HepG2 (cell line): ENCODE data around the gene CYP2C8. TPM values are rescaled to one million over a fixed set of nuclear protein-coding genes. Genes with fewer than 3 reads are reported as not detected.

Experiments
- ATAC-seq: fragments of 200-7000 bp; cut with Tn5 transposase; 3 replicates; pipeline ENCODE4 v1.9.1; 2020; ENCODE audit warnings: mild to moderate bottlenecking, moderate library complexity
- BruUV-seq: library from RNA; stranded (reverse); fragments of 400-500 nt; replicated peaks from 2 replicates; lab custom pipeline; 2021; lab: Mats Ljungman, UMichigan
- CTCF ChIA-PET: fragments of 300-600 bp; formaldehyde crosslinking; extraction: SDS; loops from one replicate; lab custom pipeline; 2021; ENCODE audit warnings: low total read pairs, inconsistent platforms, low intra/inter-chr PET ratio; lab: Yijun Ruan, JAX
- POLR2A ChIA-PET: fragments of 350-600 bp; sonication (Branson Sonifier 250); formaldehyde crosslinking; loops from one replicate; lab custom pipeline; 2020; ENCODE audit warnings: antibody characterized with exemption, inconsistent platforms; lab: Yijun Ruan, JAX
- DNase-seq: peaks from one replicate; pipeline ENCODE4 v3.0.0-alpha.2; 2015; ENCODE audit warnings: low spot score
- FAIRE-seq: peaks from 3 replicates; lab custom pipeline; 2011; peaks lifted over from hg19 to GRCh38; lab: Jason Lieb, UNC
- H2AFZ ChIP-seq: one replicate; pipeline ENCODE4 v1.6.1; 2011; ENCODE audit warnings: low read length, inconsistent platforms
- H3K27ac ChIP-seq: fragments of 300-600 bp; 3 replicates; pipeline ENCODE4 v1.8.0; 2011; ENCODE audit warnings: mixed run types, mild to moderate bottlenecking, mixed read lengths, low read length, inconsistent platforms; ENCODE audit not compliant: insufficient read depth; ENCODE audit errors: extremely low read length
- H3K27me3 ChIP-seq, 2 experiments: fragments of 200-600 bp in 1 of 2; 2 replicates in 1 of 2; 3 replicates in 1 of 2; pipeline versions ENCODE4 v1.6.0 to v1.8.0; 2011; ENCODE audit warnings: low read length in 2 of 2, mild to moderate bottlenecking in 2 of 2, moderate library complexity in 2 of 2, inconsistent platforms in 1 of 2; ENCODE audit not compliant: insufficient read depth in 2 of 2, control insufficient read depth in 1 of 2
- H3K36me3 ChIP-seq, 2 experiments: fragments of 200-600 bp in 1 of 2; replicated peaks in 1 of 2; 2 replicates in 1 of 2; 3 replicates in 1 of 2; pipeline versions ENCODE4 v1.5.1 to v1.8.0; 2011; ENCODE audit warnings: low read length in 2 of 2, inconsistent platforms in 1 of 2; ENCODE audit not compliant: insufficient read depth in 2 of 2, control insufficient read depth in 1 of 2
- H3K4me1 ChIP-seq: 2 replicates; pipeline ENCODE4 v1.5.1; 2012; ENCODE audit warnings: low read length, inconsistent platforms; ENCODE audit not compliant: insufficient read depth
- H3K4me2 ChIP-seq: 2 replicates; pipeline ENCODE4 v1.6.0; 2011; ENCODE audit warnings: low read depth, low read length, inconsistent platforms
- H3K4me3 ChIP-seq, 3 experiments: fragments of 200-600 bp in 1 of 3; sonication (generic), shearing (Covaris generic) in 1 of 3; replicated peaks in 1 of 3; 2 replicates each; pipeline ENCODE4 v1.5.1; 2011 to 2016; ENCODE audit warnings: low read length in 3 of 3, inconsistent platforms in 2 of 3, low read depth in 2 of 3, mild to moderate bottlenecking in 2 of 3, control low read depth in 1 of 3, mixed read lengths in 1 of 3; ENCODE audit not compliant: insufficient read depth in 1 of 3
- H3K79me2 ChIP-seq: one replicate; pipeline ENCODE4 v1.6.1; 2011; ENCODE audit warnings: low read length, inconsistent platforms; ENCODE audit not compliant: insufficient read depth
- H3K9ac ChIP-seq: 2 replicates; pipeline ENCODE4 v1.6.0; 2011; ENCODE audit warnings: mild to moderate bottlenecking, low read depth, low read length, inconsistent platforms; ENCODE audit not compliant: insufficient read depth
- H3K9me3 ChIP-seq: 2 replicates; pipeline ENCODE4 v1.5.1; 2012; ENCODE audit warnings: mild to moderate bottlenecking, low read length
- H4K20me1 ChIP-seq: 2 replicates; pipeline ENCODE4 v1.6.0; 2011; ENCODE audit warnings: inconsistent platforms, mild to moderate bottlenecking, low read length, moderate library complexity; ENCODE audit not compliant: insufficient read depth
- ARID3A ChIP-seq: IDR thresholded peaks from 2 replicates; pipeline ENCODE4 v1.6.1; 2012; ENCODE audit warnings: low read depth, low read length, improper control_type of control experiment
- CBFB ChIP-seq: sonication (generic); formaldehyde crosslinking; IDR thresholded peaks from 2 replicates; pipeline ENCODE4 v1.4.0; 2020; ENCODE audit warnings: missing genetic modification reagents
- GZF1 ChIP-seq: sonication (generic); formaldehyde crosslinking; IDR thresholded peaks from 2 replicates; pipeline ENCODE4 v1.5.1; 2020; ENCODE audit warnings: mild to moderate bottlenecking, missing genetic modification reagents
- NFKB2 ChIP-seq: sonication (generic); formaldehyde crosslinking; IDR thresholded peaks from 2 replicates; pipeline ENCODE4 v1.4.0; 2020; ENCODE audit warnings: missing genetic modification reagents, borderline replicate concordance
- NR2F1 ChIP-seq, 2 experiments: fragments of 450-650 bp in 1 of 2; formaldehyde crosslinking in 1 of 2; IDR thresholded peaks; 2 replicates each; pipeline versions ENCODE4 v1.5.0 to v1.6.1; 2016 to 2020; ENCODE audit warnings: mild to moderate bottlenecking in 1 of 2, missing compliant biosample characterization in 1 of 2, missing genetic modification reagents in 1 of 2, moderate library complexity in 1 of 2
- SAFB2 ChIP-seq: sonication (generic); formaldehyde crosslinking; IDR thresholded peaks from 2 replicates; pipeline ENCODE4 v1.5.1; 2020; ENCODE audit warnings: missing genetic modification reagents, low read depth, mild to moderate bottlenecking, borderline replicate concordance
- ZNF446 ChIP-seq: sonication (generic); formaldehyde crosslinking; IDR thresholded peaks from 2 replicates; pipeline ENCODE4 v1.5.0; 2020; ENCODE audit warnings: mild to moderate bottlenecking, missing genetic modification reagents
- ZNF557 ChIP-seq: sonication (generic); formaldehyde crosslinking; IDR thresholded peaks from 2 replicates; pipeline ENCODE4 v1.4.0; 2020; ENCODE audit warnings: missing genetic modification reagents
- ZNF598 ChIP-seq: sonication (generic); formaldehyde crosslinking; IDR thresholded peaks from 2 replicates; pipeline ENCODE4 v1.5.1; 2020; ENCODE audit warnings: mild to moderate bottlenecking, missing genetic modification reagents, borderline replicate concordance
- ZNF839 ChIP-seq: sonication (generic); formaldehyde crosslinking; IDR thresholded peaks from 2 replicates; pipeline ENCODE4 v1.4.0; 2020; ENCODE audit warnings: missing genetic modification reagents, mild to moderate bottlenecking, borderline replicate concordance
- WGBS: methylation state at CpG from one replicate; pipeline ENCODE4 v1.1.6; 2017; ENCODE audit warnings: low lambda C conversion rate; 5-methylcytosine and 5-hydroxymethylcytosine counted together
- in situ Hi-C: cut with HindIII; loops from 2 replicates; pipeline ENCODE4 v1.10.0; 2017; ENCODE audit warnings: low pct_unique_long_range_greater_than_20kb; ENCODE audit not compliant: extremely low pct_ligation_motif_present
- intact Hi-C: fragments of 100-400 bp; cut with micrococcal nuclease; formaldehyde crosslinking; loops from one replicate; pipeline ENCODE4 v1.10.0; 2022; ENCODE audit not compliant: unreplicated experiment
- polyA plus RNA-seq, 8 experiments: library from polyadenylated mRNA; depleted of rRNA in 3 of 8; stranded (reverse) in 7 of 8; unstranded in 1 of 8; fragments of >200 nt; fragmentation: Illumina TruSeq in 4 of 8; extraction: Trizol in 4 of 8; gene quantifications; 2 replicates each; pipeline versions ENCODE4 v1.2.1 to v1.2.3, GENCODE V29; 2011 to 2016; ENCODE audit warnings: low read depth in 4 of 8, missing spikeins in 1 of 8, mixed read lengths in 1 of 8; ENCODE audit not compliant: insufficient read depth in 1 of 8
- total RNA-seq, 5 experiments: library from RNA; depleted of rRNA; stranded (reverse); fragments of >200 nt; fragmentation: Illumina TruSeq; extraction: Trizol; gene quantifications; 2 replicates each; pipeline ENCODE4 v1.2.3, GENCODE V29; 2016; ENCODE audit warnings: low read depth in 1 of 5
- TF ChIP-seq, protein P1 (sequence below): IDR thresholded peaks from 2 replicates; pipeline ENCODE4 v1.6.1; 2016; ENCODE audit warnings: low read depth, borderline replicate concordance
- TF ChIP-seq, protein P2 (sequence below): sonication (generic); formaldehyde crosslinking; IDR thresholded peaks from 2 replicates; pipeline ENCODE4 v1.8.0; 2022; ENCODE audit warnings: low read depth, missing genetic modification reagents

The CYP2C8 gene
- total and polyA plus RNA-seq, 2 of the 13 experiments (the other 11 are each of a cell fraction or from before 2014, with no cell fraction given): 0.09 to 0.15 TPM

DNA sequence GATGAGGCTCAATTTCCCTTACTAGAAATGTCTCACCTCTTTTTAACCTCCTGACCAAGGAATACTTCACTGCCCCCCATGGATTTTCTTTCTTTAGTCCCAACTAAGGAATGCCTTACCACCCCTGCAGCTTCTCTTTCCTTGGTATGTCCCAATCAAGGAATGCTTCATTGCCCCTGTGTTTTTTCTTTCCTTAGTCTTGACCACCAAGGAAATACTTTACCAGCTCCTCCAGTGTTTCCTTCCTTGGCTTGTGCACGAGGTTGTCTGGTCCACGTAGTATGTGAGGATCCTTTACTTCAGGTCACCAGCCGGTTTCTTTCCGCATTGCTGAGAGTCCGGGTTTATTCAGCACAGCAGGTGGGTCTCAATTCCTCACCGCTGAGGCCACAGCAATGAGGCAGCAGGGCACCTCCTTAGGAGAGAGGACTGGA, 71.5 kb downstream of the CYP2C8 start:
- no peak for DNase-seq
- intact Hi-C loops: no loop called here
- no peaks in the 10 kb centered on the region; a peak in 1 of 5 replicates for H3K27me3 ChIP-seq
- no peak overlapping the region for H3K4me3 ChIP-seq
- H2AFZ ChIP-seq: no peak overlapping the region
- H3K27ac ChIP-seq: no peak overlapping the region
- no peak overlapping the region for H3K9ac ChIP-seq
- POLR2A ChIA-PET: no interaction called here
- H4K20me1 ChIP-seq: no peaks in the 10 kb centered on the region
- CTCF ChIA-PET: no interaction called here
- WGBS: 74% methylated on average over 6 of the region's 6 CpGs
- no peak for FAIRE-seq
- TF ChIP-seq, protein P1, sequence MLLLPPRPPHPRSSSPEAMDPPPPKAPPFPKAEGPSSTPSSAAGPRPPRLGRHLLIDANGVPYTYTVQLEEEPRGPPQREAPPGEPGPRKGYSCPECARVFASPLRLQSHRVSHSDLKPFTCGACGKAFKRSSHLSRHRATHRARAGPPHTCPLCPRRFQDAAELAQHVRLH (CRISPR knock-in tag): no peak
- TF ChIP-seq CBFB (CRISPR knock-in tag) (no peak), ZNF557 (no peak), NR2F1 (CRISPR knock-in tag; IDR thresholded peaks at IDR 0.05) (no peak), NFKB2 (CRISPR knock-in tag) (no peak), SAFB2 (no peak), GZF1 (CRISPR knock-in tag) (no peak), ZNF839 (CRISPR knock-in tag) (no peak), ZNF598 (CRISPR knock-in tag) (no peak), ARID3A (no peak), ZNF446 (CRISPR knock-in tag) (no peak)
- TF ChIP-seq, protein P2, sequence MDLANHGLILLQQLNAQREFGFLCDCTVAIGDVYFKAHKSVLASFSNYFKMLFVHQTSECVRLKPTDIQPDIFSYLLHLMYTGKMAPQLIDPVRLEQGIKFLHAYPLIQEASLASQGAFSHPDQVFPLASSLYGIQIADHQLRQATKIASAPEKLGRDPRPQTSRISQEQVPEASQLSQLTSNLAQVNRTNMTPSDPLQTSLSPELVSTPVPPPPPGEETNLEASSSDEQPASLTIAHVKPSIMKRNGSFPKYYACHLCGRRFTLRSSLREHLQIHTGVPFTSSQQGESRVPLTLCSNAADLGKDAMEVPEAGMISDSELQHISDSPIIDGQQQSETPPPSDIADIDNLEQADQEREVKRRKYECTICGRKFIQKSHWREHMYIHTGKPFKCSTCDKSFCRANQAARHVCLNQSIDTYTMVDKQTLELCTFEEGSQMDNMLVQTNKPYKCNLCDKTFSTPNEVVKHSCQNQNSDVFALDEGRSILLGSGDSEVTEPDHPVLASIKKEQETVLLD: no peak
- TF ChIP-seq, all 625 proteins: peak for 0
- no peak overlapping the region for H3K4me2 ChIP-seq
- H3K79me2 ChIP-seq: no peaks in the 10 kb centered on the region
- no peaks in the 10 kb centered on the region; the same call in 1 of the 2 replicates for H3K9me3 ChIP-seq
- H3K4me1 ChIP-seq: no peaks in the 10 kb centered on the region
- ATAC-seq: no peak
- no TSS peak for BruUV-seq
- no peaks in the 10 kb centered on the region for H3K36me3 ChIP-seq
- in situ Hi-C loops: no loop called here
